OCI-LY7 (cell line): ENCODE measurements around the gene EIF3A. TPM values are rescaled to one million over a fixed set of nuclear protein-coding genes. Genes with fewer than 3 reads are reported as not detected.

Experiments used
- BruUV-seq: library from RNA; stranded (reverse); fragments of 400-500 nt; replicated peaks from 2 replicates; lab custom pipeline; 2021; lab: Mats Ljungman, UMichigan
- CTCF ChIA-PET: fragments of 300-600 bp; sonication (Branson Sonifier 250); formaldehyde crosslinking; loops from one replicate; lab custom pipeline; 2022; ENCODE audit warnings: antibody characterized with exemption; ENCODE audit not compliant: unreplicated experiment; lab: Charles Lee
- POLR2A ChIA-PET: fragments of 300-600 bp; sonication (Branson Sonifier 250); formaldehyde crosslinking; loops from one replicate; lab custom pipeline; 2022; ENCODE audit warnings: antibody characterized with exemption; lab: Charles Lee
- DNase-seq: peaks from one replicate; pipeline ENCODE4 v3.0.0-alpha.2; 2015; ENCODE audit warnings: low spot score
- H2AFZ ChIP-seq: fragments of 200-600 bp; sonication (generic), shearing (Covaris generic); 2 replicates; pipeline ENCODE4 v1.6.1; 2014; ENCODE audit warnings: mild to moderate bottlenecking, antibody characterized with exemption, low read length, moderate library complexity
- H3K27ac ChIP-seq: fragments of 200-600 bp; sonication (generic); 2 replicates; pipeline ENCODE4 v1.5.1; 2014; ENCODE audit warnings: mixed run types, low read depth, mild to moderate bottlenecking, moderate library complexity, low read length, inconsistent platforms; ENCODE audit not compliant: poor library complexity, severe bottlenecking
- H3K36me3 ChIP-seq: fragments of 200-600 bp; sonication (generic); 2 replicates; pipeline ENCODE4 v1.6.1; 2014; ENCODE audit warnings: mild to moderate bottlenecking, antibody characterized with exemption, low read length, moderate library complexity, mixed read lengths; ENCODE audit not compliant: insufficient read depth
- H3K4me1 ChIP-seq: fragments of 200-600 bp; sonication (generic); 2 replicates; pipeline ENCODE4 v1.5.1; 2014; ENCODE audit warnings: mild to moderate bottlenecking, low read length; ENCODE audit not compliant: insufficient read depth, poor library complexity, severe bottlenecking
- H3K4me2 ChIP-seq: fragments of 200-600 bp; sonication (generic); 2 replicates; pipeline ENCODE4 v1.6.1; 2014; ENCODE audit warnings: mild to moderate bottlenecking, low read length
- H3K4me3 ChIP-seq: fragments of 200-600 bp; sonication (generic); 2 replicates; pipeline ENCODE4 v1.5.1; 2014; ENCODE audit warnings: mild to moderate bottlenecking, low read depth, low read length; ENCODE audit not compliant: poor library complexity, severe bottlenecking
- H3K79me2 ChIP-seq: fragments of 200-600 bp; sonication (generic); 2 replicates; pipeline ENCODE4 v1.6.1; 2016; ENCODE audit warnings: low read depth, mild to moderate bottlenecking, low read length, moderate library complexity, mixed read lengths; ENCODE audit not compliant: insufficient read depth
- H3K9me2 ChIP-seq: fragments of 200-600 bp; sonication (generic); 2 replicates; pipeline ENCODE4 v1.6.1; 2016; ENCODE audit warnings: mild to moderate bottlenecking, low read length, mixed read lengths; ENCODE audit not compliant: insufficient read depth
- H3K9me3 ChIP-seq: fragments of 200-600 bp; sonication (generic); 2 replicates; pipeline ENCODE4 v1.6.1; 2014; ENCODE audit warnings: mild to moderate bottlenecking, mixed run types, low read length, mixed read lengths
- H4K20me1 ChIP-seq: fragments of 200-600 bp; sonication (generic); 2 replicates; pipeline ENCODE4 v1.6.1; 2014; ENCODE audit warnings: mild to moderate bottlenecking, antibody characterized with exemption, low read length, moderate library complexity, mixed read lengths; ENCODE audit not compliant: insufficient read depth
- EZH2phosphoT487 ChIP-seq: fragments of 200-600 bp; sonication (generic); IDR thresholded peaks from 2 replicates; pipeline ENCODE4 v1.6.1; 2018; ENCODE audit warnings: low read depth, borderline replicate concordance, mild to moderate bottlenecking, mixed run types, antibody characterized with exemption, low read length, moderate library complexity, mixed read lengths
- intact Hi-C: fragments of 100-400 bp; cut with micrococcal nuclease; formaldehyde crosslinking; loops from one replicate; pipeline ENCODE4 v1.10.0; 2022; ENCODE audit not compliant: unreplicated experiment
- small RNA-seq: library from RNA; depleted of rRNA; stranded (forward); fragments of <200 nt; gene quantifications from one replicate; pipeline ENCODE3, GENCODE V24; 2014
- total RNA-seq, 2 experiments: library from RNA; depleted of rRNA in 1 of 2; stranded (reverse); fragments of >200 nt in 1 of 2; shearing (Covaris generic) in 1 of 2; gene quantifications; 2 replicates each; pipeline ENCODE4 v1.2.3, GENCODE V29; 2014 to 2022
- TF ChIP-seq, protein P1 (sequence below): fragments of 200-600 bp; sonication (generic); conservative IDR thresholded peaks from 2 replicates; pipeline ENCODE4 v1.5.1; 2014; ENCODE audit warnings: mild to moderate bottlenecking, antibody characterized with exemption, low read length, moderate library complexity, mixed read lengths

The EIF3A gene
- total RNA-seq, 2 experiments from 2014 or later = 83.0 to 171 TPM

DNA sequence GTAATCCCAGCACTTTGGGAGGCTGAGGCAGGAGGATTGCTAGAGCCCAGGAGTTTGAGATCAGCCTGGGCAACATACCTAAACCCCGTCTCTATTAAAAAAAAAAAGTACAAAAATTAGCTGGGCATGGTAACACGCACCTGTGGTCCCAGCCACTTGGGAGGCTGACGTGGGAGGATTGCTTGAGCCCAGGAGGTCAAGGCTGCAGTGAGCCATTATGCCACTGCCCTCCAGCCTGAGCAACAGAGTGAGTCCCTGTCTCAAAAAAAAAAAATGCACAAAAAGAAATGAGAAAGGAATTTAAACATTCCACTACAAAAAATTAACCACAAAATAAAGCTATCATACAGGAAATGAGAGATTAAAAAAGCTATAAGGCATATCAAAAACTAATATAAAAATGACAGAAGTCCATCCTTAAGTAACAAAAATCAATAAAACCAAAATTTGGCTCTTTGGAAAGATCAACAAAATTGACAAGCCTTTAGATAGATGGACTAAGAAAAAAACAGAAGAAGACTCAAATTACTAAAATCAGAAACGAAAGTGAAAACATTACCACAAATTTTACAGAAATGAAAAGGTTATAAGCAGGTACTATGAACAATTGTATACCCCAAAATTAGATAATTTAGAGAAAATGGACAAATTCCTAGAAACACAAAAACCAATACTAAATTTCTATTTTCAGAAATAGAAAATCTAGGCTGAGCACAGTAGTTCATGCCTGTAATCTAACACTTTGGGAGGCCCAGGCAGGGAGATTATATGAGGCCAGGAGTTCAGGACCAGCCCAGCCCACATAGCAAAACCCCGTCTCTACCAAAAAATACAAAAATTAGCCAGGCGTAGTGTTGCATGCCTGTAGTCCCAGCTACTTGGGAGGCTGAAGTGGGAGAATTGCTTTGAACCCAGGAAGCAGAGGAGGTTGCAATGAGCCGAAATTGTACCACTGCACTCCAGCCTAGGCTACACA, 93.5 kb downstream of the EIF3A start:
- no peaks in the 10 kb centered on the region for H4K20me1 ChIP-seq
- BruUV-seq = no TSS peak
- CTCF ChIA-PET = no interaction called here
- H2AFZ ChIP-seq = no peak overlapping the region
- H3K4me1 ChIP-seq = no peaks in the 10 kb centered on the region
- intact Hi-C loops = no loop called here
- no peaks in the 10 kb centered on the region for H3K36me3 ChIP-seq
- no peaks in the 10 kb centered on the region for H3K79me2 ChIP-seq
- no peak overlapping the region for H3K4me3 ChIP-seq
- no peak for TF ChIP-seq EZH2phosphoT487
- TF ChIP-seq, protein P1, sequence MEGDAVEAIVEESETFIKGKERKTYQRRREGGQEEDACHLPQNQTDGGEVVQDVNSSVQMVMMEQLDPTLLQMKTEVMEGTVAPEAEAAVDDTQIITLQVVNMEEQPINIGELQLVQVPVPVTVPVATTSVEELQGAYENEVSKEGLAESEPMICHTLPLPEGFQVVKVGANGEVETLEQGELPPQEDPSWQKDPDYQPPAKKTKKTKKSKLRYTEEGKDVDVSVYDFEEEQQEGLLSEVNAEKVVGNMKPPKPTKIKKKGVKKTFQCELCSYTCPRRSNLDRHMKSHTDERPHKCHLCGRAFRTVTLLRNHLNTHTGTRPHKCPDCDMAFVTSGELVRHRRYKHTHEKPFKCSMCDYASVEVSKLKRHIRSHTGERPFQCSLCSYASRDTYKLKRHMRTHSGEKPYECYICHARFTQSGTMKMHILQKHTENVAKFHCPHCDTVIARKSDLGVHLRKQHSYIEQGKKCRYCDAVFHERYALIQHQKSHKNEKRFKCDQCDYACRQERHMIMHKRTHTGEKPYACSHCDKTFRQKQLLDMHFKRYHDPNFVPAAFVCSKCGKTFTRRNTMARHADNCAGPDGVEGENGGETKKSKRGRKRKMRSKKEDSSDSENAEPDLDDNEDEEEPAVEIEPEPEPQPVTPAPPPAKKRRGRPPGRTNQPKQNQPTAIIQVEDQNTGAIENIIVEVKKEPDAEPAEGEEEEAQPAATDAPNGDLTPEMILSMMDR = no peak
- DNase-seq = no peak
- H3K27ac ChIP-seq = no peak overlapping the region
- H3K9me3 ChIP-seq = 0 out of 2 replicates have a peak, but pooled peaks cover 3% of the 10 kb centered on the region
- no peaks in the 10 kb centered on the region for H3K9me2 ChIP-seq
- POLR2A ChIA-PET = interaction anchor here (0.6 kb wide), 1 partner anchor 527 kb away, joined by 3 read pairs; no protein-coding TSS in a partner anchor
- no peak overlapping the region for H3K4me2 ChIP-seq

GRCh38 chr10:118985576-118985975, 95.0 kb downstream of the EIF3A start:
- Histone ChIP-seq H3K27ac (no peak overlapping the region), H3K9me2 (no peaks in the 10 kb centered on the region), H3K4me3 (no peak overlapping the region), H3K4me2 (no peak overlapping the region), H3K36me3 (no peaks in the 10 kb centered on the region), H4K20me1 (no peaks in the 10 kb centered on the region), H3K79me2 (no peaks in the 10 kb centered on the region), H3K4me1 (no peaks in the 10 kb centered on the region), H3K9me3 (0 out of 2 replicates have a peak, but pooled peaks cover 3% of the 10 kb centered on the region), H2AFZ (no peak overlapping the region)
- ChIA-PET CTCF (no interaction called here), POLR2A (interaction anchor here (0.7 kb wide), 1 partner anchor 741 kb away, joined by 3 read pairs; no protein-coding TSS in a partner anchor)
- DNase-seq = no peak
- intact Hi-C loops = no loop called here
- TF ChIP-seq, protein P1 = no peak
- BruUV-seq = no TSS peak

Small RNA genes lying within 50 kb of the gene (small RNA-seq; reads per million reads assigned to genes)
- gene AL355598.1 (not detected), gene RF00413 (not detected), gene SNORA19 (not detected)

Other genes with a start within 250 kb of the EIF3A start
- gene NANOS1, start 51.1 kb downstream of the EIF3A start, total RNA-seq (2014; rRNA removed; shearing (Covaris generic)) = 3.6 and 3.7 TPM in 2 replicates
- gene NANOS1, start 51.1 kb downstream of the EIF3A start, total RNA-seq (2022) = 7.5 and 8.5 TPM in 2 replicates
- gene DENND10, start 23.3 kb upstream of the EIF3A start, total RNA-seq (2014; rRNA removed; shearing (Covaris generic)) = 17.8 and 18.0 TPM in 2 replicates
- 27.1 and 29.1 TPM in 2 replicates for gene DENND10, start 23.3 kb upstream of the EIF3A start, total RNA-seq (2022)
- gene SFXN4, start 84.9 kb upstream of the EIF3A start, total RNA-seq (2014; rRNA removed; shearing (Covaris generic)) = 27.8 and 35.9 TPM in 2 replicates
- gene SFXN4, start 84.9 kb upstream of the EIF3A start, total RNA-seq (2022) = 38.8 and 46.4 TPM in 2 replicates
- gene PRDX3, start 98.0 kb upstream of the EIF3A start, total RNA-seq (2014; rRNA removed; shearing (Covaris generic)) = 124 and 175 TPM in 2 replicates
- 150 and 156 TPM in 2 replicates for gene PRDX3, start 98.0 kb upstream of the EIF3A start, total RNA-seq (2022)
- gene GRK5, start 126.8 kb upstream of the EIF3A start, total RNA-seq (2014; rRNA removed; shearing (Covaris generic)) = 4.2 and 4.7 TPM in 2 replicates
- 8.3 and 10.2 TPM in 2 replicates for gene GRK5, start 126.8 kb upstream of the EIF3A start, total RNA-seq (2022)